Urinary bladder (tissue), 4 donors: ENCODE data around the gene GLIPR2. TPM values are rescaled to one million over a fixed set of nuclear protein-coding genes. Genes with fewer than 3 reads are reported as not detected.

Source experiments
- DNase-seq: peaks from one replicate; pipeline ENCODE4 v3.0.0-alpha.2; 2015; ENCODE audit errors: extremely low spot score
- H3K27ac ChIP-seq: one replicate; pipeline ENCODE4 v1.5.1; 2013; ENCODE audit warnings: low read depth, mild to moderate bottlenecking, moderate library complexity
- H3K36me3 ChIP-seq: one replicate; pipeline ENCODE4 v1.6.1; 2013; ENCODE audit warnings: mild to moderate bottlenecking, moderate library complexity; ENCODE audit not compliant: insufficient read depth
- H3K4me1 ChIP-seq: one replicate; pipeline ENCODE4 v1.6.1; 2013; ENCODE audit warnings: mild to moderate bottlenecking, moderate library complexity; ENCODE audit not compliant: insufficient read depth
- H3K4me3 ChIP-seq: one replicate; pipeline ENCODE4 v1.5.1; 2013; ENCODE audit warnings: low read depth, low read length
- WGBS: extraction: QIAGEN DNeasy Blood & Tissue Kit; methylation state at CpG from one replicate; pipeline ENCODE4 v1.1.7; 2013; 5-methylcytosine and 5-hydroxymethylcytosine counted together
- polyA plus RNA-seq: library from polyadenylated mRNA; stranded (reverse); fragments of 200-250 nt; gene quantifications from one replicate; pipeline ENCODE4 v1.2.3, GENCODE V29; 2013
- total RNA-seq: library from RNA; depleted of rRNA; stranded (reverse); fragments of >200 nt; gene quantifications from one replicate; pipeline ENCODE4 v1.2.3, GENCODE V29; 2014
- donor health status: healthy with polysubstance abuse.
- donor health status: healthy.

GLIPR2 gene
- total and polyA plus RNA-seq, 2 donors: 54.9 to 74.7 TPM

GRCh38 chr9:36191290-36191645 lies 54.7 kb downstream of the GLIPR2 start:
- no peaks in the 10 kb centered on the region for H3K36me3 ChIP-seq
- H3K4me1 ChIP-seq: peaks cover 2% of the 10 kb centered on the region
- DNase-seq: no peak
- H3K4me3 ChIP-seq: peak overlapping the region; percentile 94
- peak overlapping the region; percentile 68 for H3K27ac ChIP-seq
- WGBS: under 1% methylated on average over 18 of the region's 18 CpGs

- WGBS: under 1% methylated on average over 7 of the region's 7 CpGs
These were observed 55.2 kb downstream of the GLIPR2 start for GRCh38 chr9:36191686-36192085.

GRCh38 chr9:36192196-36192595 lies 55.7 kb downstream of the GLIPR2 start:
- DNase-seq: no peak
- Histone ChIP-seq H3K4me3 (peak overlapping the region; percentile 94), H3K36me3 (no peaks in the 10 kb centered on the region), H3K4me1 (peaks cover 2% of the 10 kb centered on the region), H3K27ac (no peak overlapping the region)
- WGBS: 68% methylated on average over 4 of the region's 4 CpGs

More at GRCh38 chr9:36191686-36192085, 55.2 kb downstream of the GLIPR2 start:
- Histone ChIP-seq H3K4me3 (peak overlapping the region; percentile 94), H3K36me3 (no peaks in the 10 kb centered on the region), H3K27ac (no peak overlapping the region), H3K4me1 (peaks cover 2% of the 10 kb centered on the region)
- DNase-seq: no peak

DNA sequence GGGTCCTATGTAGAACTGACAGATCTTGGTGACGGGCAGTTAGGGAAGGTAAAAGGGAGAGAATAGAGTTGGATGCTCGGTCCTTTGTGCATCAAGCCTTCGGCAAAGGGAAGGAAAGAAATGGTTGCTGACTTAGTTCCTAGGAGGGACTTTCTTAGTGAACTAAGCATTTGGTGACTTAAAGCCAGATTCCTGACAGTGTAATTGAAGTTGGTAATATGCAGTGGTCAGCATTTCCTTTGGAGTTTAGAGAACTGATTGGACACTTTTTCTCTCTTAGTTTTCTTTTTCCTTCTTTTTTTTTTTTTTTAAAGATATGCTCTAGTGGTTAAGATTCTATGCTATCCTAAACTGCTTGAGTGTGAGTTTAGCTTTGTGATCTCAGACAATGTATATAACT lies 56.5 kb downstream of the GLIPR2 start:
- H3K4me3 ChIP-seq: no peak overlapping the region
- H3K36me3 ChIP-seq: no peaks in the 10 kb centered on the region
- no peak for DNase-seq
- WGBS: 74% methylated on average over 3 of the region's 3 CpGs
- H3K4me1 ChIP-seq: peaks cover 2% of the 10 kb centered on the region
- H3K27ac ChIP-seq: no peak overlapping the region

GRCh38 chr9:36194326-36195000 lies 57.9 kb downstream of the GLIPR2 start:
- H3K4me3 ChIP-seq: no peak overlapping the region
- no peaks in the 10 kb centered on the region for H3K36me3 ChIP-seq
- WGBS: 44% methylated on average over 4 of the region's 4 CpGs
- DNase-seq: peak; percentile 23
- no peak overlapping the region for H3K27ac ChIP-seq
- H3K4me1 ChIP-seq: peaks cover 2% of the 10 kb centered on the region

- Histone ChIP-seq H3K27ac (no peak overlapping the region), H3K4me3 (no peak overlapping the region), H3K4me1 (no peaks in the 10 kb centered on the region), H3K36me3 (peaks cover 19% of the 10 kb centered on the region)
- WGBS: 86% methylated on average over 11 of the region's 11 CpGs
- DNase-seq: no peak
These were observed 68.5 kb downstream of the GLIPR2 start for GRCh38 chr9:36204906-36205547.

DNA sequence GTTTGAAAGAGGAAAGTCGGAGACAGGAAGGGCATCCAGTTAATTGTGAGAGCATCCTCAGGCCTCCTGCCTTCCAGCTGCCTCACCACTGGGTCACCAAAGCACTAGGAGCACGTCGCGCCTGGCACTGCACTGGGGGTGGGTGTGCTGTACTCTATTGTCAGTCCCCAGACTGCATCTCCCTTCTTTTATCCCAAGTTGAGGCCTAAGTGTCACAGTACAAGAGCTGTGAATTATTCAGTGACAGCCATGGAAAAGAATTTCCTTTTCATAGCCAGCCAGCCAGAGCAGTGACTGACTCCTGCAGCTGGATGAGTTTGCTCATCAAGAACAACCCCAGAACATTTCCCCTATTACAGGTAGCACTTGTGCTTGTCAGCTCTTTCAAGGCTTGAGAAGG lies 70.5 kb downstream of the GLIPR2 start:
- Histone ChIP-seq H3K36me3 (peaks cover 19% of the 10 kb centered on the region), H3K4me3 (no peak overlapping the region), H3K4me1 (no peaks in the 10 kb centered on the region), H3K27ac (no peak overlapping the region)
- 90% methylated on average over 4 of the region's 4 CpGs for WGBS
- DNase-seq: no peak

DNA sequence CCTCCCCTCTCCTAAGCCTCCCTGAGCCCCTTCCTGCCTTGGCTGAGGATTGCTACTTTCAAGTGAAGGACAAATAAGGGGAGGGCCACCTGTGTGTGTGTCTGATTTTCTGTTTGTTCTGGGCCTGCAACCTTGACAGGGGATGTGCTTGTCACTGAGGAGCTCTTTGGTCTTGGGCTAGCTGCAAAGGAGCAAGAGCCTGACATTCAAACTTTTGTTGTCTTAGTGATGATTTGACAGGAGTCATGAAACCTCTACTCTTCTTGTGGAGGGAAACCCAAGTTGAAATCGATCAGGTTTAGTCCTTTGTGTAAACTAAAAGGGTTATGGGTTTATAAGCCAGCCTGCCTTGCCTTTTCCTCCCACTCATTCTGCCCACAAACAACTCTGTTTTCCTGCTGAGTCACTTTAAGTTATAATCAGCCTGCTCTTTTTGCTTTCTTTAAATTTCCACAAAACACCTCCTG lies 71.0 kb downstream of the GLIPR2 start:
- WGBS: 51% methylated on average over 1 of the region's 1 CpG
- H3K36me3 ChIP-seq: peaks cover 16% of the 10 kb centered on the region
- H3K27ac ChIP-seq: no peak overlapping the region
- H3K4me1 ChIP-seq: no peaks in the 10 kb centered on the region
- no peak overlapping the region for H3K4me3 ChIP-seq
- DNase-seq: no peak

DNA sequence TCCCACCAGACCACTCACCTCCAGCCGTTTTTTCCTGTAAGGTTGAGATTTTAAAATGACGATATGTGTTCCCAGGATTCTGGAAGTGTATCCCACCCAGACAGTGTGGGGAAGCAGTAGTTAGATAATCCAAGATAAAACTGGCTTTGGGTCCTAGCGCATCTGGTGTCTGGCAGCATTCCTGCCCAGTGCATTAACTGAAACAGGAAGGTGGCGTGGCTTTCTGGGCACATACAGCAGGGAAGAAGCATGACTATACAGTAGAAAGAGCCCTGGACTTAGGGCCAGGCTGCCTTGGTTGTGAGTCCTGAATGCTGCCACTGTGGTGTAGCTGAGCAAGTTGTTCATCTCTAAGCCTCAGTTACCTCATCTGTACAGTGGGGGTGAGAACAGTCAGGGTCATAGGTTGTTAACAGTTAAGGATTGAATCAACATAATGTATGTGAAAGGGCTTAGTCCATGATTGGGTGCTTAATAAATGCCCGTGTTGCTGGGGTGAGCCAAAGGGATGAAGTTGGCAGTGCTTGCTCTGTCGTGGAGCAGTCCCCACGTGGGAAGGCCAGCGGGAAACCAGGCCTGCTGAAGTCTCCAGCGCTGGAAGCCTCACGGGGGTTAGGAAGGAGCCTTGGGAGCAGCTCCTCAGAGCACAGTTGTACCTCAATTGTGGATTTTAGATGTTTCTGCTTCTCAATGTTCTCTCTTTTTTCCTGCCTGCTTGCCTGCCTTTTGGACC lies 72.2 kb downstream of the GLIPR2 start:
- Histone ChIP-seq H3K27ac (no peak overlapping the region), H3K36me3 (peaks cover 13% of the 10 kb centered on the region), H3K4me1 (no peaks in the 10 kb centered on the region), H3K4me3 (no peak overlapping the region)
- WGBS: 79% methylated on average over 10 of the region's 10 CpGs
- DNase-seq: no peak

DNA sequence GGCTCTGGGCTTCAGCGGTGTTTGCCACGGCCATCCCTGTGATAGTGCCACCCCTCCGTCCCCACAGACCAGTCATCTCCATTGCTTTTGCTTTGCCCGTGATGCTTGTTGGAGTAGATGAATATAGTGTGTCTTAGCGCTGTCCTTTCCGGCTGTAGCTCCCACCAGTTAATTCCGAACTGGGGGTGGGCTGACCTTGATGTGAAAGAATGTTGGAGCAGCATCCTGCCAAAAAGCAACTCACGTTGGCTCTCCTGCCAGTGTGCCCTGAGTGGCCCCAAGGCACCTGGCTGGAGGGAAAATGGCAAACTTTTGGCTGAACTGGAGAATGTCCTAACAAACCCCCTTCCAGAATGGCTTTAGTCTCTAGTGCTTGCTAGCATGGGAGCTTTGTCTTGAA lies 74.2 kb downstream of the GLIPR2 start:
- WGBS: 79% methylated on average over 8 of the region's 8 CpGs
- peaks cover 4% of the 10 kb centered on the region for H3K36me3 ChIP-seq
- no peak for DNase-seq
- no peak overlapping the region for H3K4me3 ChIP-seq
- H3K27ac ChIP-seq: no peak overlapping the region
- no peaks in the 10 kb centered on the region for H3K4me1 ChIP-seq

- Histone ChIP-seq H3K27ac (no peak overlapping the region), H3K36me3 (peaks cover 4% of the 10 kb centered on the region), H3K4me1 (no peaks in the 10 kb centered on the region), H3K4me3 (no peak overlapping the region)
- DNase-seq: no peak
- WGBS: 83% methylated on average over 7 of the region's 7 CpGs
These were observed 75.0 kb downstream of the GLIPR2 start for GRCh38 chr9:36211510-36211909.

- DNase-seq: no peak
- Histone ChIP-seq H3K27ac (no peak overlapping the region), H3K36me3 (no peaks in the 10 kb centered on the region), H3K4me3 (no peak overlapping the region), H3K4me1 (no peaks in the 10 kb centered on the region)
- 92% methylated on average over 4 of the region's 4 CpGs for WGBS
These were observed 76.9 kb downstream of the GLIPR2 start for GRCh38 chr9:36213387-36213786.
